Epithelial cell of prostate (primary cell): Measurements from ENCODE around the gene VIPR1.

Source experiments
- DNase-seq: peaks from one replicate; pipeline ENCODE4 v3.0.0-alpha.2; 2011; ENCODE audit warnings: low read depth, low spot score
- H3K27ac ChIP-seq: fragments of 450-650 bp; 2 replicates; pipeline ENCODE4 v1.5.1; 2017; ENCODE audit warnings: mild to moderate bottlenecking

Gene VIPR1

GRCh38 chr3:42508562-42508961 is 6.1 kb downstream of the VIPR1 start:
- no peak overlapping the region for H3K27ac ChIP-seq
- DNase-seq = no peak

DNA sequence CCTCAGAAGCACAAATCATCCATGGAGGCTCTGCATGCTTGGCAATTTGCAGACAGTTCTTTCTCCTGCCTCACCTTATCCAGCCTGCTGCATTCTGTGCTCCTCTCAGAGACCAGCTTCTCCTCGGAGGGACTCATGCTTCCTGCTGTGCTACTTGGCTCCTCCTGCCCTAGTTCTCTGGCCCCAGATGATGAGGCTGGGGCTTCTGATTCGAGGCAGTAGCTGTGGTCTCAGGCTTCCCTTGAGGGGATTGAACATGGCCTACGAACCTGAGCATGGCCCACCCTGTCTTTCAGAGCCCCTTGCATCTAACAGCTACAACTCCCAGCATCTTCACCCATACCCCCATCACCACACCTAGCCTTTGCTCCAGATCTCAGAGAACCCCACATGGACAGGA is 6.7 kb downstream of the VIPR1 start:
- no peak overlapping the region for H3K27ac ChIP-seq
- no peak for DNase-seq

DNA sequence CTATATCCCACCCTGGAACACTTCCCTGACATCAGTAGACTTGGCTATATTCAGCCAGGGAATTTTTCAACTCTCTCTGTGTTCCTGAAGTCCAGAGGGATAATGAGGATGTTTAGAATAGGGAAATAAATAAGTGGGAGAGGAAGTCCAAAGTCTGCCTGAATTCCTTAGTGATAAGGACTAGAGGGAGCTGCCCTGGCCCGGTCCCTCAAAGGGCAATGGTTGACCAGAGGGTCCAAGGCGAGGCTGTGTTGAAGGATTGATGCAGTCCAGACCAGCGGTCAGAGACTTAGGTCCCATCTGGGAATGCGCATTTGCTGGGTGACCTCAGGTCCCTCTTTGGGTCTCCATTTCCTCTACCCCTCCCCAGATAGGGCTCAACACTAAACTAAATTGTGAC is 7.9 kb downstream of the VIPR1 start:
- DNase-seq = no peak
- H3K27ac ChIP-seq = no peak overlapping the region

- DNase-seq = no peak
Observed at GRCh38 chr3:42511201-42511600, 8.8 kb downstream of the VIPR1 start.

DNA sequence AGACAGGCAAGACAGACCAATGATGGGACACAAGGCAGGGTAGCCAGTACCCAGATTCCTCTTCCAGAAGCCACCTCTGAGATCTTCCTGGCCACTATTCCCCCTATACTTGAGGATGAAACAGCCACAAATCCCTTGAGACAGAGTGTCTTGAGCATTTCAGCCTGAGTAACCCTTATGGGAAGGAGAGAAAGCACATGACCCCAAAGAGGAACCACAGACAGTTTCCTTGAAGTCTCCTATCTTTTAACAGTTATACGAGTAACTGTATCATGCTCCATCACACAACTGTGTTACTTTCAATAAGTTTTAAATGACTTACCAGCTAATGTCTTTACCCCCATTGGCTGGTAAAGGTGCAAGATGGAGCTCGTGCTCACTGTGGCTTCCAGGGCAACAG is 9.3 kb downstream of the VIPR1 start:
- DNase-seq = no peak
- H3K27ac ChIP-seq = no peak overlapping the region

More at GRCh38 chr3:42511201-42511600, 8.8 kb downstream of the VIPR1 start:
- H3K27ac ChIP-seq = no peak overlapping the region

- DNase-seq = no peak
- H3K27ac ChIP-seq = no peak overlapping the region
Observed at GRCh38 chr3:42513121-42513520, 10.7 kb downstream of the VIPR1 start.

DNA sequence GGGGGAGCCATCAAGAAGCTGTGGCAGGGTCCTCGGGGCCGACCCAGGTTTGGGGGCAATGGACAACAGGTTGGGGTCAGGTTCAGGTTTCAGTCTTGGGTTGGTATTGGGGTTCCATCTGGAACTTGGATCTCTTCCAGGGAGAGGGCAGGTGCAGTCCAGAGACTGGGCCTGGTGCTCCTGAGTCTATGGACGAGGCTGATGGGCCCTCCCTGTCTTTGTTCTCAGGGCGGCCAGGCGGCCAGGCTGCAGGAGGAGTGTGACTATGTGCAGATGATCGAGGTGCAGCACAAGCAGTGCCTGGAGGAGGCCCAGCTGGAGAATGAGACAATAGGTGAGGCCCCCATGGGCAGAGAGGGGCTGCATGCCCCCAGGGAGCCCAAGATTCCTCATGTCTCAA is 11.1 kb downstream of the VIPR1 start:
- no peak for DNase-seq
- no peak overlapping the region for H3K27ac ChIP-seq

DNA sequence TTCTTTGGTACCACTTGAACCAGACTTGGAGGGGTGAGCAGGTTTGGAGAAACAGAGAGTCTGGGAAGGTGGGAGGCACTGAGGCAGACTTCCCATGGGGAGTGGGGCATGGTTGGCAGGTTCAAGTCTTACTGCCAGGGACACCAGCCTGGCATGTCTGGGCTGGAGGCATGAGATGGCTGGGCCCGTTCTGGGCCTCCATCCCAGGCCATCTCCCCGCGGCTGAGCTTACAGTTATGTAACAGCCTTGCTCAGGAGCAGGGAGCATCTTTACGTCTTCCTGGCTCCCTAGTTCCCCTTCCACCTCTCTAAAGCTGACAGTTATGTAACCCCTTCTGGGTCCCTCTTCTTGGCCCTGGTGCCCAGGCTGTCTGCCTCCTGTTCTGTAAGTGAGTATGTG is 12.4 kb downstream of the VIPR1 start:
- H3K27ac ChIP-seq = peak overlapping the region; percentile 85
- DNase-seq = no peak

DNA sequence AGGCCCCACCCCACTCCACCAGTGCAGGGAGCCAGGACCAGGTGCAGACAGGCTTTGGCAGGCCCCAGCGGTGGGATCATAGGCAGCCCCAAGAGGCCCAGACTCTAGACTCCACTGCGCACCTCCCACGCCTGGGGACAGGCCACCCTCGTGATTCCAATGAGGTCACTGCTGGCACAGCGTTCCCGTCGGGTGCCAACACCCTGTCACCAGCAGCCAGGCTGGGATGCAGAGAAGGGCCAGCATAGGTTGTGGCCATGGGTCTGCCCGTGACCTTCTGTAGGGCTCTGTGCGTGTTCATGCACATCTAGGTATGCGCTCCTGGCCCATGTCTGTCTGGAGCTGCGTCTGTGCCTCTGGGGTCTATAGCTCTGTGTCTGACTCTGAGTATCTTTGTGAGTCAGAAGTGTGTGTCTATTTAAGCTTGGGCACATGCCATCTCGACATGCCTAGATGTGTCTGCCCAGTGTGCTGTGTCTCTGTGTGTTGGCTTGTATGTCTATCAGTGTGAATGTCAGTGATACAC is 13.0 kb downstream of the VIPR1 start:
- peak; percentile 97 for DNase-seq
- peak overlapping the region; percentile 85 for H3K27ac ChIP-seq

- DNase-seq = no peak
- peak overlapping the region; percentile 85 for H3K27ac ChIP-seq
Observed at GRCh38 chr3:42515976-42516375, 13.5 kb downstream of the VIPR1 start.

DNA sequence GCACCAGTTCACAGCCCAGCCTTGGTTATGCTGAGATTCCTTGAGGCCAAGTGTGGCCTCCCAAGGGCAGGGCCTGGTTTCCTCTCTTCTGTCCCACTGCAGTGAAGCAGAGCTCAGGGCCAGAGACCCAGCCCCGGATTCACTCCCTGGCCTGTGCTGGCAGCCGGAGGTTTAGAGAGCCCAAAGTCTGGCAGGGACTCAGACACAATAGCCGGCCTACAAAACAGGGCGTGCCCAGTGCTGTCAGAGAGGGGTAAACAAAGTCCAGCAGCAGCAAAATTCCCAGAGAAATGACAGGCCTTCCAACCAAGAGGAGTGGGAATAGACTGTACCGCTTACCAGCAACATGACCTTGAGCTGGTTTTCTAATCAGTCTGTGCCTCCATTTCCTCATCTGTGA is 14.0 kb downstream of the VIPR1 start:
- peak overlapping the region; percentile 85 for H3K27ac ChIP-seq
- DNase-seq = no peak

DNA sequence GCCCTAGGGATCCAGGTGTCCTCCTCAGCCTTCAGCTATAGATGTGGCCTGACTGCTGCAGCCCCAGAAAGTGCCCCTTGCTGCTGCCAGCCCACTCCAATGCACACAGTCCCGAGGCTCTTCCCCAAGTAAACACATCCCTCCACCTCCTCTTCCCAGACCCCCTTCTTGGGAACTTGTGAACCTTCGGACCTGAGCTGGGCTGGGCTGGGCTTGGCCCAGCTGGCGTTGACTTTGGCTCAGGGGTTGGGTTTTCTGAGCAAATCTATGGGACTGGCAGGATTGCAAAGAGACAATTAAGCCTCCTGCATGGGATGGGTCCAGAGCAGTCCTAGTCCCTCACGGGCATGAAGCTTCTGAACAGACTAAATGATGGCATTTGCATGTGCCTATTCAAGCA is 14.7 kb downstream of the VIPR1 start:
- DNase-seq = no peak
- no peak overlapping the region for H3K27ac ChIP-seq

- no peak overlapping the region for H3K27ac ChIP-seq
Observed at GRCh38 chr3:42518800-42519567, 16.5 kb downstream of the VIPR1 start.

DNA sequence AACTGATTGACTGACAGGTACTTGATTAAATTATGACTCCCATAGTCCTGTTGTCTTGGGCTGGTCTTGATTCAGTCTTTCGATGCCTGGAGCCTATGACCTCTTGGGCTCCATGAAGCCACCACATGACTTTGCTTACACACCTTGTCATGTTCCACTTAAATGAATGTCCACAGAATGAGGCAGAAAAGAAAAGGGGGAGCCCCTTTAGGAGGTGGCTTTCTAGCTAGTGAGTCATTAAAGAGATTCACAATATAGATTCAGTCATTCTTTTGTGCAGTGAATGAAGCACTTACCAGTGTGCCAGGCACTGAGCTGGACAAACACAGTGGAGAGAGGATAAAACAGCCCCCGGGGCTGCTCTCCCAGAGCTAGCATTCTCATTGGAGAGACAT is 17.1 kb downstream of the VIPR1 start:
- no peak overlapping the region for H3K27ac ChIP-seq
- DNase-seq = no peak

More at GRCh38 chr3:42518800-42519567, 16.5 kb downstream of the VIPR1 start:
- no peak for DNase-seq

DNA sequence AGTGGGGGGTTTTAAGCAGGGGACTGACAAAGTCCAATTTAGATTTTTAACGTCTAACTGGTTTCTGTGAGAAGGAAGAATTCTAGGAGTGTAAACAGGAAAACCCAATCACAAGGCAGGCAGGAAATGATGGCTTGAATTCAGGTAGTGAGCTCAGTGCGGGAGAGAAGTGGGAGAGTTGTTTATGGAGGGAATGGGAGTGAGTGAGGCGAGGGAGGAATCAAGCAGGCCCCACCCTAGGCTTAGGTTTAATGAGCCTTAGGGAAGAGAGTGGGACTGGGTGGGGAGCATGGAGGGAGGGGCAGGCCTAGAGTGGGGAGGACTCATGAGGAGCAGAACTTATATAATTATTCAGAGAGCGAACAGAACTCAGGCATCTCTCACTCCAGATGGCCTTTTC is 17.9 kb downstream of the VIPR1 start:
- no peak overlapping the region for H3K27ac ChIP-seq
- no peak for DNase-seq

GRCh38 chr3:42520906-42521305 is 18.5 kb downstream of the VIPR1 start:
- no peak for DNase-seq
- H3K27ac ChIP-seq = no peak overlapping the region

- no peak overlapping the region for H3K27ac ChIP-seq
- DNase-seq = no peak
Observed at GRCh38 chr3:42524751-42525150, 22.3 kb downstream of the VIPR1 start.

GRCh38 chr3:42525212-42525611 is 22.8 kb downstream of the VIPR1 start:
- no peak for DNase-seq

DNA sequence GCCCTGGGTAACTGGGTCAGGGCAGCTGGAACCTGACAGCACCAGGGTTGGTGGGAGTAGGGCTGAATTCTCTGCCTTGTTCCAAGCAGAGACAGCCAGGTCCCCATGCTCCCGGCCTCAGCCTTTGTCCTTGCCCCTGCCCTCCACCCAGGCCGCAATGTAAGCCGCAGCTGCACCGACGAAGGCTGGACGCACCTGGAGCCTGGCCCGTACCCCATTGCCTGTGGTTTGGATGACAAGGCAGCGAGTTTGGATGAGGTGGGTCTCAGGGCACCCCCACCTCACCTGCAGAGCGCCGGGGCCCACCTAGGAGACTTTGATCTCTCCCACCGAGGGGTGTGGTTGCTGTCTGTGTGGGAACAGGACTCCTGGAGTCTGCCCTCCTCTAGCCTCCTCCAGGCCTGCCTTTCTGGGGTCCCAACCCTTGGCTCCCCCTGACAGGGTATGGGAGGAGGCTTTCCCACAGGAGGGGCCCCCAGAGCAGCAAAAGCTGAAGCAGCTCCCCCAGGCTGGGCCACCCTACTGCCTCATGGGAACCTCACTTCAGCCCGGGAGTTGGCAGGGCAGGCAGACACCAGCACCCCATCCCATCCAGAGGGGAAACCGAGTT is 23.4 kb downstream of the VIPR1 start:
- DNase-seq = no peak
- H3K27ac ChIP-seq = no peak overlapping the region

More at GRCh38 chr3:42525212-42525611, 22.8 kb downstream of the VIPR1 start:
- no peak overlapping the region for H3K27ac ChIP-seq

DNA sequence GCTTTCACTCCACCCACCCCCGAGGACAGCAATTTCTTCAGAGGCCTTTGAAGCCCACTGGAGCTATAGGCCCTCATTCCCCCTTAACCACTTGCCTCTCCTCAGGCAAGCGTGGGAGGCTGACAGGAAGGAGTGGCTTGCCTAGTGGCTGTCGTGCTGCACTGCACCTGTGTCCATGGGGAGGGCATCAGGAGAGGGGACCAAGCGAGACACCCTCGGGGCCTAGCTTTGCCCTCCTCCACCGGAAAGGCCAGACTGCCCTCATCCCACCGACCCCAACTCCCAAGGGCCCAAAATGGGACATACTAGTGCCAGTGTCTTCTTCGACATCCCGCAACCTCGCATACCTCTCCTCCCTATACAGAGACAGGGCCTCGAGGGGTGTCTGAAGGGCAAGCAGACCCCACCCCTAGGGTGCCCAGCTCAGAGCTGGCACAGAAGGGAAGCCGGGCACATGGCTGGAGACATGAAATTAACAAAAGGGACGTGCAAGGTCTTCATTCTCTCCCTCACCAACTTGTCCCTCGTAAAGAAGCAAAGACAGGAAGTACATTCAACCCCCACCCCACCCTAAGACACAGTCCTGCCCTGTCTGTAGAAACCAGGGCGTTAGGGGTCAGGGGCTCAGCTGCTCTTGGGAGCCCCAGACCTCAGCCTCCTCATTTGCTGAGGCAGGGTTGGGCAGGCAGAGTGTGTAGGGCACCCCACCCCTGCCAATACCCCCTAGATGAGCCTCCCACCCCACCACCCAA is 24.3 kb downstream of the VIPR1 start:
- DNase-seq = no peak

GRCh38 chr3:42527368-42527917 is 25.0 kb downstream of the VIPR1 start:
- no peak for DNase-seq

More for the DNA sequence above, 24.3 kb downstream of the VIPR1 start:
- H3K27ac ChIP-seq = no peak overlapping the region

More at GRCh38 chr3:42527368-42527917, 25.0 kb downstream of the VIPR1 start:
- no peak overlapping the region for H3K27ac ChIP-seq
